ENCODE results near the gene TGFBR3.
"Not testable (repeated sequence)": the region's sequence is repeated elsewhere in the genome, so short reads cannot be mapped to it uniquely, and the experiment has no call there.

The TGFBR3 gene

DNA sequence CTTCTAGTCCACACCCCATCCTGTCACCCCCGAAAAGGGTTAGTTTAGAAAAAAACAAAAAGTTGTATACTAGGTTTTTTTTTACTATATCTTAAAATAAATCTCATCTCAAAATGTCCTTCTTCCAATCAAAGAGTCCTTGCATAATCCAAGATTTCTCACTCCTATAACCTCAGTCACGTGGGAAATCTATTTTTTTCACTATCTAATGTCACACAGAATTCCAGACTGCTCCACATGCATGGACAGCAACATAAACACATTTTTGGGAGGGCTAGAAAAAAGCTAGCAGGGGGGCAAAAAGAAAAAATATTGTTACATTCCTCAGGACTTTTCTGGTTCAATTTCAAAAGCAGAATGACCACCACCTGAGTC is 39.3 kb downstream of the TGFBR3 start:
- FAIRE-seq, result no peak

- FAIRE-seq, result no peak
Observed at GRCh38 chr1:91846007-91846638, 39.8 kb downstream of the TGFBR3 start.

DNA sequence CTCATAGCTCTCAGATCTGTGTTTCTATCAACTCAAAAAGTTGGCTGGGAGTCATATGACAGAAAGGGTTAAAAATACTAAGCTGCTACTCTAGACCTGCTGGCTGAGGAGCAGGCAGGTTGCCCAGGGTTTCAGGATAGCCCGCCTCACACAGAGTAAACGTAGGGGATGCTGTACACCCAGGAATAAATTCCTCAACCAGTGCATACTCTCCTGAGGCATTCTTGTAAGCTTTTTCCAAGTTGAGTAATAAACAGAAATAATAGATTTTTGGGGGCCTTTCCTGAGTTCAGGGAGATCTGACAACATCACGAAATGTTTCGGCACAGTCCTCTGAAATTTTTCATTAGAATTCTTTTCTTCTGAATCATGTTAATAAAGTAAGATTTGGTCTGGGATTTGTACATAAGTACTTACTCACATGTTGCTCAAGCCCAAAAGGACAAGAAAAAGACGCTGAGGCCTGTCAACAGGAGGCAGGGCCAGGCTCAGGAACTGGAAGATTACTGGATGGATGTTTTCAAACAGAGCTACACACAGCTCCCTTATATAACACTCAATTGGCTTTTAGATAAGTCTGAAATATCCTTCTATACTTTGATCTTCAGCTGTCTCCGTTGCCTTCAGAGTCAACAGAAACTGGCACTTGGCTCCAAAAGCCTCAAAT is 41.0 kb downstream of the TGFBR3 start:
- FAIRE-seq, result no peak

GRCh38 chr1:91843843-91844242 is 42.1 kb downstream of the TGFBR3 start:
- no peak for FAIRE-seq

DNA sequence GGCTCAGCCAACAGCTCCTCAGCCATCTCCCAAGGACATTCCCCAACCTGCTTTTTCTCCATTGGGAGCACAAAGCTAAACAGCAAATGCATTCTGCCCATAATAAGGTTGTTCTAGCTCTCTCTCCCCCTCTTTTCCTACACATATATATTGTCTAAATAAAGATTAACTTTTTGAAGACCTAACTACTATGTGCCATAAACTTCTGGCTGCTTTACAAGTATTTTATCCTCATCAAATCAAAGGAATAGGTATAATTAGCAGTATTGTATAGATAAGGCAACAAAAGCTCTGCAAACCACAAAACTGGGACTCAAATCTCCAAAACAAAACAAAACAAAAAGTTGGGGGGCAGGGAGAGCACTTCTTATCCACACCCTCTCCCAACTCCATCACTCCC is 43.4 kb downstream of the TGFBR3 start:
- no peak for FAIRE-seq

DNA sequence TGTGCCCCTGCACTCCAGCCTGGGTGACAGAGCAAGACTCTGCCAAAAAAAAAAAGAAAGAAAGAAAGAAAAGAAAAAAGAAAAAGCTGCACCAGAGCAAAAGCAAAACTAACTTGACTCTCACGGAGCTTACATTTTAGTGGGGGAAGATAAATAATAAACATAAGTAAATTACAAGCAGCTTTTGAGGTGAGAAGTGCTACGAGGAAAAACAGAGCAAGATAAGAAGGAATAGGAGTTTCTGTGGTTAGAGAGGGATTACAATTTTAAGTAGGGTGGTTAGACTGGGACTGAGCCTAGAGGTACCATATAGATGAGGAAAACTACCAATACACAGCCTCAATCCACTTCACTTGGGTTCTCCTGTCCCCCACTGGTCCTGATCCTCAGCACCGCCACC is 43.9 kb downstream of the TGFBR3 start:
- no peak for FAIRE-seq

- not testable (repeated sequence) for FAIRE-seq
Observed at GRCh38 chr1:91840276-91840675, 45.7 kb downstream of the TGFBR3 start.

DNA sequence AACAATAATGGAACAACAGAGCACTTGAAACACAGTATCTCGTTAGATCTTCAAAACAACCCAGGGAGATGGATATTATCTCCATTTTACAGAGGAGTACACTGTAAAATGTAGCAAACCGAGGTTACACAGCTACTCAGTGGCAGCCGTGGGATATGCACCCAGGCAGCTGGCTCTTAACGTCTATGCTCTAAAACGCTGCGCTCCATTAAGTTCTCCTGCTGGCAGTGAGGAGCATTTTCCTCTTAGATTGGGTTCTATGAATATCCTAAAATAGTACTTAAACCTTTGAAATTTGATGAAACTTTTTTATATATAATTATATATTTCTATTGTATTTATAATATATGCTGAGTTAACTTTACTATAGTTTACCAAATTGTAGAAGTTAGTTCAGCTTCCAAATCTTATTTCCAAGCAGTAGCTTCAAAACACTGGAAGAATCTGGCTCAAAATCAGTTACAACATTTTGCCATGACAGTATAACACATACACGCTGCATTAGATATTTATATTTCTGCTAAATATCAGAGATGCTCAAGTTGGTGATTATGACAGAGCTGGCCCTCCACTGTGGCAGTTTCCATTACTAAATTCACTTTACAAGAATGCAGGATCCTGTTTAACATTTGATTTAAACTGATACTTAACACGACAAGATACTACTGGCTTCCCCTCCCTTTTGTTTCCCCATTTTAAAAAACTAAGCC is 49.5 kb downstream of the TGFBR3 start:
- FAIRE-seq, result no peak

- FAIRE-seq, result no peak
Observed at GRCh38 chr1:91835087-91835521, 50.8 kb downstream of the TGFBR3 start.

- not testable (repeated sequence) for FAIRE-seq
Observed at GRCh38 chr1:91834549-91834948, 51.4 kb downstream of the TGFBR3 start.

DNA sequence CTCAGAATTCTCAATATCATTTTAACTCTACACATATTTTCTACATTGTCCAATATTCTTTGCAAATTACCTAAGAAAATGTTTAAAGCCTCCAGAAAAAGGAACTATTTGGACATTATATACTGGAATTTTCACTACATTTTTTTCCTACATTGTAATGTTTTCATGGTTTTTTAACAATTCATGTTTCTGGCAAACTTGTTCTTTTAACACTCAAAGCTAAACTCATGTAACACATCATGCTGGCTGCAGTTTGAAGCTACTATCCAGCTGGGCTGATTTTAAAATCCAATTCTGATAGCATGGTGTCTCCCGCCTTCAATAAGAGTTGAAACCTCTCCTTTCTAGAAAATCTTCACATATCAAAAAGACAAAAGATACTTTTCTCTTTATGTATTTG is 52.0 kb downstream of the TGFBR3 start:
- no peak for FAIRE-seq

- FAIRE-seq, result no peak
Observed at GRCh38 chr1:91831132-91831930, 54.6 kb downstream of the TGFBR3 start.

DNA sequence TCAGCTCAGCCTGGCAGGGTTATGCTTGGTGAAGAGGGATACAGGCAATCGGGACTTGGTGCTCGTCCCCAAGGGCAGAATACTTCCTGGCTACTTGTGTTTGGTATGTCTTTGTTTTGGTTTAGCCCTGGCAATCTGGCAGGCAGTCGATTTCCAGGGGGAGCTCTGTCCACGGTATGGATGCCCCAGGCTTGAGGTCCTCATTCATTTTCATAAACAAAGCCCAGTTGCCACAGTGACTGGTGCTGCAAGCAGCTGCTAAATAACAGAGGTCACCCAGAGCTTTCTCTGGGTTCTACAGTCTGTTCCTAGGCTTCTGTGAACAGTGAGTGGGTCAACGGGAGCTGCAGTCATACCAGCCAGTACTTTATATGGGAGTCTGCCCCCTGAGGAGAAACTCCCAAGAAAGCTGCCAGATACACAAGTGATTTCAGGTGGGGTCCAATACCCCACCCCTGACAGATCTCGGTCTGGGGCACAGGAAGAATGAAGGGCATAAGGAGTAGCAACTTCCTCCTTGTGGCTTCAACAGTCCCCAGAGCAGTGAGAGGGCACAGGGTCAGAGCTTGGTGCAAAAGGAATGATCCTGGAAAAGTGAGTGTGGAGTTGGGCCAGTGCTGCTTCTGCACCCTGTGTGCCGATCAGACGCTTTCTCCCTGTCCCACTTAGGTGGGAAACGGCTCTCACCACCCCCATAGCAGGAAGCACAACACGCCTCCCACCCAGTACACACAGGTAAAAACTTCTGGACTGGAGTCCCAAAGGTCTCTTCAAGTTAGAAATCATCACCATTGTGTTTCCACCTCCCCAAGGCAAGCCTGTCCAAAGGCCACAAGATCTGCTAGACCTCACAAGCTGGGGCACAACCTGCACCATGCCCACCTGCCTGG is 55.5 kb downstream of the TGFBR3 start:
- no peak for FAIRE-seq

DNA sequence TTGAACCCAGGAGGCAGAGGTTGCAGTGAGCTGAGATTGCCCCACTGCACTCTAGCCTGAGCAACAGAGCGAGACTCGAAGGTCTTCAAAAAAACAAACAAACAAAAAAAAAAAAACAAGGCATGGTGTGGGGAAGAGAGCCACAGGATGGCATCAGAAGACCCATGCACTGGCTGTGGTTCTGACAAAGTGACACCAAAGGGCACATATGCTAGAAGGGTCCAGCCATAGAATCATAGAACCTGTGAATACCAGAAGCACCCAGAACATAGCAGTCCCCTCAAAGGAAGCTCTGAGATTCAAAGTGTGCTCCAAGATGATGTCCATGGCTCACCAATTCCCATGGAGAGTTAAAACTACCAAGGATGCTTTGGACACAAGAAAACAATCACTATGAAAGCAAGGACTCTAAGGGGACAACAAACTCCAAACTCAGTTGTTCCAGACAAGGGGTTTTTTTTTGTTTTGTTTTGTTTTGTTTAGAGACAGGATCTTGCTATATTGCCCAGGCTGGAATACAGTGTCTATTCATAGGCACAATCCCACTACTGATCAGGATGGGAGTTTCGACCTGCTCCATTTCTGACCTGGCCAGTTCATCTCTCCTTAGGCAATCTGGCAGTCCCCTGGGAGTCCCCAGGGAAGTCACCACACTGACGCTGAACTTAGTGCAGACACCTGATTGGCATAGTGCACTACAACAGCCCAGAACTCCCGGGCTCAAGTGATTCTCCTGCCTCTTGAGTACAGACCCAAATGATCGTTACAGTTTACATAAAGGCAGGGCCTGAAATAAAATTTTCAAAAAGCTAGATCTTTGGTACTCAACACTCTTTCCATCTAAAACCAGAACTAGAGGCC is 56.4 kb downstream of the TGFBR3 start:
- FAIRE-seq, result no peak

DNA sequence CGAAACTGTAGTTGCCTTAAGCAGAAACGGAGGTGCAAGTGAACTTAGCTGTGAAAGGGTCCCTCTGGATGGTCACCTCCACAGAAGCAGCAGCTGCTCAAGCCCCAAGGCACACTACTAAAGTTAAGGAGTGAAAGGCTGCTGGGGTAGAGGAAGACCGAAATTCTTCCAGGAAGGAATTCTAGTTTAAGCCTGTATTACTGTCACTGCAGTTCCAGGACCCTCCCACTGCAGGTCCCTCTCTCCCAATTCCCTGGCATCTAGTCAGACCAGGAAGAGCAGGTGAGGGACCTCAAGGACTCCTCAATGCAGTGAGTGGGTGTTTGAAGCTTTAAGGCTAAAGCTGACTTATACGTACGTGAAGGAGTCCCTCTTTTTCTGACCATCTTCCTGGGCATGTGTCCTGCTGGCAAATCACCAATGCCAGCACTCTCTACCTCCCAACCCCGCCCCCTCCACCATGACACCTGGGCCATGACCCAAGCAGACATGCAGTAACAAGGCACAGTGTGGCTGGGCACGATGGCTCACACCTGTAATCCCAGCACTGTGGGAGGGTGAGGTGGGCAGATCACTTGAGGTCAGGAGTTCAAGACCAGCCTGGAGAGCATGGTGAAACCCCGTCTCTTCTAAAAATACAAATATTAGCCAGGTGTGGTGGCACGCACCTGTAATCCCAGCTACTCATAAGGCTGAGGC is 57.2 kb downstream of the TGFBR3 start:
- no peak for FAIRE-seq

DNA sequence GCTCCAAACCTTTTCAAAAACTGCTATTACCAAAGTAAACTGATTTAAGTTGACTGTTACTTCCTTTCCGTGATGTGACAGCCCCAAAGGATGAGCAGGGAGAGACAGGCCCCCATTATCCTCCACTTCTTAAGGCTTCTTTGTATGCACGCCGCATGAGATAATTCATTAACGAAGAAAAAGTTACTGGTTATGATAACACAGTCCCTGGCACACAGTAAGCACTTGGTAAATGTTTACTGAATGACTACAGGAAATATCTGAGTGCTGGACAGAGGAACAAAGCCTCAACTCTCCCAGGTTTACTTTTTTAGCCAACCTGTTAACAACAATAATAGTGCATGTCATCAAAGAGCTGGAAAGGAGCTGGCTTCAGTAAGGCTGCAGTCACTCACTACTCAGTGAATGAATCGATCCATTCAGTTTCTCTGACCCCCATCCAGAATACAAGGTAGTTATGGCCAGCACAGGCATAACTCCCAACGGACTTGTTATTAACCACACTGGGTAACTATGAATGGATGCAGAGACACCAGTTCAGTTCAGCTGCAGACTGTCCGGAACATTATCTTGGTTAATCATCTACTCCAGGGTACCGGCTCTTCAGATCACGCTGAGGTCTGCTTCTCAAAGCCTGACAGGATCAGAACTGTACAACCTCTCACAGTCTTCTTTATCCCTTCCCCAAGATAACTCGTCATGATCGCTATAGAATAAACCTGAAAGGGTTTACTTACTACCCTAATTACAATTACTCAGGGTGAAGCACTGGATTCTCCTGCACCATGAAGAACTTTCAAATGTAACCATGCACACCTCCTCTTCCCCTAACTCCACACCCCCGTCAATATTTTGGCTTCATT is 58.3 kb downstream of the TGFBR3 start:
- FAIRE-seq, result no peak

GRCh38 chr1:91827087-91827458 is 58.9 kb downstream of the TGFBR3 start:
- FAIRE-seq, result no peak

DNA sequence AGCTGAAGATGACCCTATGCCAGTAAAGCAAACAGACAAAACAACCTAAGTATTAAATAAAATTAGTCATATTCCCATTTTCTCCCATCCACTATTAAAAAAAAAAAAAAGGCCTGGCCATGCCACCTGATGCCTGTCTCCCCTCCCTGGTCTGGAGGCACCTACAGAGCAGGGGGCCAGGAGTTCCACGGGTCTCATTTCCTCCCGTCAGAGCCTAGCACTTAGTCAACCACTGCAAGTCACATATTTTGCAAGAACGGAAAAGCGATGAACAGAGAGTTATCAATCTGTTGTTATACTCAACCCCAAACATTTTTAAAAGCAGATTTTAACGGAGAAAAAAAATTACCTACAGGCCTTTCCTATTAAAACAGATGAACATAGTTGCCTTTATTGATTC is 59.3 kb downstream of the TGFBR3 start:
- no peak for FAIRE-seq

DNA sequence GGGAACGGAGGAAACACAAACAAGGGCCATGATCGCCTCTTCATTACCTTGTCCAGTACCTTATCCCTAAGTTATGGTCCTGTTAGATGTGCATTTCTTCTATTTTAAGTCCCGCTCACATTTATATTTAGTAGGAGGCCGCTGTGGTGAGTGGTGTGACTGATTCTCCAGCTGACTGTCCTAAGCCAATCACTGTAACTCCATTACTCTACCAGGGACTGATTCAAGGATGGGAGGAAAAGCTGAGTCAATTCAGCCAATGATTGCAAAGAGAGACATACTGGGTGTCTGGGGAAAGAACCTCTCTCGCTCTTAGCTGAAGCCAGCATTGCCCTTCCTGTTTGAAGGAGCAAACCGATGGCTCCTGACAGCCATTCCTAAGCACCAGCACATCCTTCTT is 59.7 kb downstream of the TGFBR3 start:
- FAIRE-seq, result no peak
